ENCODE data around the gene CLVS2.

Gene CLVS2

GRCh38 chr6:123062670-123063069 is 66.6 kb downstream of the CLVS2 start:
- Mint-ChIP-seq H3K4me1 (no peaks in the 10 kb centered on the region), H3K27me3 (no peaks in the 10 kb centered on the region), H3K27ac (no peak overlapping the region), H3K9me3 (no peaks in the 10 kb centered on the region), H3K36me3 (no peaks in the 10 kb centered on the region), H3K4me3 (no peak overlapping the region)

GRCh38 chr6:123064038-123064437 is 68.0 kb downstream of the CLVS2 start:
- no peaks in the 10 kb centered on the region for H3K4me1 Mint-ChIP-seq
- H3K27ac Mint-ChIP-seq = no peak overlapping the region
- no peak overlapping the region for H3K4me3 Mint-ChIP-seq
- H3K36me3 Mint-ChIP-seq = no peaks in the 10 kb centered on the region
- H3K9me3 Mint-ChIP-seq = no peaks in the 10 kb centered on the region
- H3K27me3 Mint-ChIP-seq = no peaks in the 10 kb centered on the region

DNA sequence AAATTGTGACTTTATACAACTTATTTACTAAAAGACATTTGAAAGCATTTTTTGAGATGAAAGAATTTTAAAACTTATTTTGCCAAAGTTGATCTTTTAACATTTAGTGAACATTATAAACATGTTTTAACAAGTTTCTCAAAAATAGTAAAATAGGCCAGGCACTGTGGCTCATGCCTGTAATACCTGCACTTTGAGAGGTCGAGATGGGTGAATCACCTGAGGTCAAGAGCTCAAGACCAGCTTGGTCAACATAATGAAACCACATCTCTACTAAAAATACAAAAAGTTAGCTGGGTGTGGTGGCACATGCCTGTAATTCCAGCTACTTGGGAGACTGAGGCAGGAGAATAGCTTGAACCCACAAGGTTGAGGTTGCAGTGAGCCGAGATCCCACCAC is 78.6 kb downstream of the CLVS2 start:
- Mint-ChIP-seq H3K27me3 (no peaks in the 10 kb centered on the region), H3K4me1 (no peaks in the 10 kb centered on the region), H3K4me3 (no peak overlapping the region), H3K9me3 (no peaks in the 10 kb centered on the region), H3K27ac (no peak overlapping the region), H3K36me3 (no peaks in the 10 kb centered on the region)

DNA sequence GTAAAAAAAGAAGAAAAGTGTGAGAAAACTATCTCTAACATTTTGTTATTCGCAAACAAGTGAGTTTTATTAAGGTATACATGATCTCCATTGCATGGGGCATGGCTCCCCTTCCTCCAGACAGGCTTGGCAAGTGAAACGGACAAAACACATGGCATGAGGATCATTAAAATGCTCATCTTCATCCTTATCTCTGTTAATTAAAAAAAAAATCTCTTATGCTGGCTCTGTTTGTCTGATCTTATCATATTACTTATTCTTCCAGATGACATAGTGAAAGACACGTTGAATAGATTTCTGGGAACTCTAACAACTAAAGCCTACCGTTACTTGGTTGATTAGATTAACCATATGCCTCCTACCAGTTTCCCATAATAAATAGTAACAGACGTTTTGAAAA is 89.4 kb downstream of the CLVS2 start:
- Mint-ChIP-seq H3K36me3 (no peaks in the 10 kb centered on the region), H3K4me3 (no peak overlapping the region), H3K9me3 (peaks cover 5% of the 10 kb centered on the region), H3K4me1 (no peaks in the 10 kb centered on the region), H3K27me3 (no peaks in the 10 kb centered on the region), H3K27ac (no peak overlapping the region)

DNA sequence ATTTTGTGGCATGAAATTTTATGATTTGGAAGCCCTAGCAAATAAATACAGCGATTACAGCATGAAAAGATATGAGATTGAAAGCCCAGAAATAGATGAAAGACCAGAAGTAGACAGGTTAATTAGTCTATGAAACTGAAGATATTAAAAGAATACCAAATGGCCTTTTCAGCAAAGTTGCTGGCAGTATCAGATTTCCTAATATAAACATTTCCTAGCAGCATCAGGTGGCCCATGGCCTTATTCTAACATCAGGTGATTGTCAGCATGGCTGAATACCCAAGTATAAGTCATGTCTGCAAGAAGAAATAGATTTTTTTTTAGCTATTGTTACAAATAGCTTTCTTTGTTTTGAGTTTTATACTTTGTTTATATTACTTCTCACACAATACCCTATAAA is 93.2 kb downstream of the CLVS2 start:
- no peaks in the 10 kb centered on the region for H3K27me3 Mint-ChIP-seq
- no peaks in the 10 kb centered on the region for H3K36me3 Mint-ChIP-seq

GRCh38 chr6:123091091-123091895 is 95.3 kb downstream of the CLVS2 start:
- Mint-ChIP-seq H3K27ac (no peak overlapping the region), H3K36me3 (no peaks in the 10 kb centered on the region), H3K27me3 (no peaks in the 10 kb centered on the region), H3K4me3 (no peak overlapping the region), H3K9me3 (no peaks in the 10 kb centered on the region), H3K4me1 (no peaks in the 10 kb centered on the region)

More for the DNA sequence above, 93.2 kb downstream of the CLVS2 start:
- Mint-ChIP-seq H3K27ac (no peak overlapping the region), H3K4me1 (no peaks in the 10 kb centered on the region), H3K9me3 (peaks cover 5% of the 10 kb centered on the region), H3K4me3 (no peak overlapping the region)

GRCh38 chr6:123091896-123092271 is 95.8 kb downstream of the CLVS2 start:
- Mint-ChIP-seq H3K4me1 (no peaks in the 10 kb centered on the region), H3K27ac (no peak overlapping the region), H3K9me3 (no peaks in the 10 kb centered on the region), H3K4me3 (no peak overlapping the region), H3K27me3 (no peaks in the 10 kb centered on the region), H3K36me3 (no peaks in the 10 kb centered on the region)

GRCh38 chr6:123094795-123095194 is 98.8 kb downstream of the CLVS2 start:
- Mint-ChIP-seq H3K9me3 (peaks cover 5% of the 10 kb centered on the region), H3K27ac (no peak overlapping the region), H3K36me3 (no peaks in the 10 kb centered on the region), H3K27me3 (no peaks in the 10 kb centered on the region), H3K4me3 (no peak overlapping the region), H3K4me1 (no peaks in the 10 kb centered on the region)

DNA sequence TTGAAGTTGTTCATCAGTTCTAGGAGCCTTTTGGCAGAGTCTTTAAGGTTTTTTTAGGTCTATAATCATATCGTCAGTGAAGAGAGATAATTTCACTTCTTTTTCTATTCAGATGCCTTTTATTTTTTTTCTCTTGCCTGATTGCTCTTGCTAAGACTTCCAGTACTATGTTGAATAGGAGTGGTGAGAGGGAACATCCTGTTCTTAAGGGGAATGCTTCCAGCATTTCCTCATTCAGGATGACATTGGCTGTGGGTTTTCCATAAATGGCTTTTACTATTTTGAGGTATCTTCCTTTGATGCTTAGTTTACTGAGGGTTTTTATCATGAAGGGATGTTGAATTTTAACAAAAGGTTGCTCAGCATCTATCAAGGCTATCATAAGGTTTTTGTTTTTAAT is 109.5 kb downstream of the CLVS2 start:
- Mint-ChIP-seq H3K36me3 (no peaks in the 10 kb centered on the region), H3K4me1 (no peaks in the 10 kb centered on the region), H3K4me3 (no peak overlapping the region), H3K9me3 (peaks cover 7% of the 10 kb centered on the region), H3K27ac (no peak overlapping the region), H3K27me3 (no peaks in the 10 kb centered on the region)

DNA sequence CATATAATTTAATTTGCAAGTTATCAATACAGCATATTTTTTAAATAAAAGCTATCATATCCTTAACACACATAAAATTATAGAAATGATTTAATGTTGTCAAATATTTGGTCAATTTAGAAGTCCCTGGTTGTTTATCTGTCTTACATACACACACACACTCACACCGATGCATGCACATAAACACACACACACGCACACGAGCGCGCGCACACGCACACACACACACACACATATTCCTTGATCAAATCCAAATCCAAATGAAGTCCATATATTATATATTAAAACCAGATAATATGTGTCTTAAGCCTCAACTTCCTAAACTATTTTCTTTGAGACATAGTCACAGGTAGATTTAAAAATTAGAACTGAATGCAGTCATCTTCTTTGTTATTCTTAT is 120.3 kb downstream of the CLVS2 start:
- no peak overlapping the region for H3K4me3 Mint-ChIP-seq
- H3K27ac Mint-ChIP-seq = no peak overlapping the region
- H3K36me3 Mint-ChIP-seq = no peaks in the 10 kb centered on the region
- no peaks in the 10 kb centered on the region for H3K9me3 Mint-ChIP-seq
- H3K4me1 Mint-ChIP-seq = no peaks in the 10 kb centered on the region
- no peaks in the 10 kb centered on the region for H3K27me3 Mint-ChIP-seq

GRCh38 chr6:123117145-123117908 is 121.3 kb downstream of the CLVS2 start:
- H3K4me1 Mint-ChIP-seq = no peaks in the 10 kb centered on the region
- H3K9me3 Mint-ChIP-seq = no peaks in the 10 kb centered on the region
- no peak overlapping the region for H3K4me3 Mint-ChIP-seq
- no peak overlapping the region for H3K27ac Mint-ChIP-seq
- H3K27me3 Mint-ChIP-seq = no peaks in the 10 kb centered on the region
- no peaks in the 10 kb centered on the region for H3K36me3 Mint-ChIP-seq

DNA sequence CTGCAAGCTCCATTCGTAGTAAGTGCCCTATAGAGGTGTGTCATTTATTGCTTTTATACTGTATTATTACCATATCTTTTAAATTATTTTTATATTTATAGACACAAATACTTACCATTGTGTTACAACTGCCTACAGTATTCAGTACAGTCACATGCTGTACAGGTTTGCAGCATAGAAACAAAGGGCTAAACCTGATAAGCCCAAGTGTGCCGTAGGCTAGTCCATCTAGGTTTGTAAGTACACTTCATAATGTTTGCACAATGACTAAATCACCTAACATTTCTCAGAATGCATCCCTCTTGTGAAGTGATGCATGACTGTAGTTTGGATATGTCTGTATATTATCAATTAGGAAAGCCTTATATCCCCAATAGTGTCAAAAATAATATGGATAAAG is 122.8 kb downstream of the CLVS2 start:
- Mint-ChIP-seq H3K27ac (no peak overlapping the region), H3K27me3 (no peaks in the 10 kb centered on the region), H3K4me3 (no peak overlapping the region), H3K4me1 (no peaks in the 10 kb centered on the region), H3K9me3 (no peaks in the 10 kb centered on the region), H3K36me3 (no peaks in the 10 kb centered on the region)
